Thyroid gland (tissue), 4 donors: Measurements from ENCODE around the gene VSNL1. TPM values are rescaled to one million over a fixed set of nuclear protein-coding genes. Genes with fewer than 3 reads are reported as not detected.

ENCODE experiments used
- DNase-seq, 2 donors: peaks; one replicate each; pipeline ENCODE4 v3.0.0-alpha.2; 2019
- H3K27ac ChIP-seq, 3 donors: fragments of 200-600 bp; sonication (generic); 1 replicate in 2 of 3; 2 replicates in 1 of 3; pipeline ENCODE4 v1.5.1; 2016 to 2019; ENCODE audit warnings: mild to moderate bottlenecking in 1 of 3, moderate library complexity in 1 of 3
- H3K27me3 ChIP-seq: fragments of 200-600 bp; sonication (generic); one replicate; pipeline ENCODE4 v1.5.1; 2019
- H3K36me3 ChIP-seq, 2 donors: fragments of 200-600 bp; sonication (generic); one replicate each; pipeline ENCODE4 v1.5.1; 2016 to 2019
- H3K4me1 ChIP-seq, 2 donors: fragments of 200-600 bp; sonication (generic); one replicate each; pipeline ENCODE4 v1.5.1; 2017 to 2019
- H3K4me3 ChIP-seq, 3 donors: fragments of 200-600 bp; sonication (generic); replicated peaks in 1 of 3; 1 replicate in 2 of 3; 2 replicates in 1 of 3; pipeline ENCODE4 v1.5.1; 2016; ENCODE audit warnings: mild to moderate bottlenecking in 1 of 3
- H3K9me3 ChIP-seq: fragments of 200-600 bp; sonication (generic); one replicate; pipeline ENCODE4 v1.5.1; 2017
- CTCF ChIP-seq, 6 experiments: fragments of 200-600 bp in 3 of 6; fragments of 450-650 bp in 3 of 6; sonication (generic) in 3 of 6; IDR thresholded peaks; one replicate each; pipeline ENCODE4 v1.5.1; 2016 to 2019; ENCODE audit warnings: antibody characterized with exemption in 6 of 6, mild to moderate bottlenecking in 2 of 6, inconsistent platforms in 1 of 6, moderate library complexity in 1 of 6
- POLR2A ChIP-seq, 2 donors: fragments of 450-650 bp; IDR thresholded peaks; one replicate each; pipeline ENCODE4 v1.6.1; 2017; ENCODE audit warnings: antibody characterized with exemption in 2 of 2, mild to moderate bottlenecking in 2 of 2, moderate library complexity in 1 of 2
- WGBS, 2 donors: methylation state at CpG; one replicate each; pipeline ENCODE4 v1.1.5; 2017; 5-methylcytosine and 5-hydroxymethylcytosine counted together
- intact Hi-C: fragments of 100-400 bp; cut with DNase I; formaldehyde crosslinking; loops from one replicate; pipeline ENCODE4 v1.15.1; 2023
- total RNA-seq, 4 donors: library from RNA; depleted of rRNA; stranded (reverse); fragments of >200 nt; gene quantifications; one replicate each; pipeline ENCODE4 v1.2.3, GENCODE V29; 2016

Gene VSNL1
- total RNA-seq, 4 donors from 2014 or later: 0.33 to 0.45 TPM; not detected in 2

GRCh38 chr2:17588031-17588430 is 47.5 kb downstream of the VSNL1 start:
- WGBS, 2 donors: 84 to 86% methylated on average over 2 of the region's 2 CpGs
- Histone ChIP-seq H3K4me3 (no peak overlapping the region), H3K4me1 (no peaks in the 10 kb centered on the region), H3K27me3 (no peaks in the 10 kb centered on the region), H3K36me3 (no peaks in the 10 kb centered on the region), H3K27ac (no peak overlapping the region), H3K9me3 (no peaks in the 10 kb centered on the region)
- intact Hi-C loops: no loop called here
- TF ChIP-seq POLR2A (IDR thresholded peaks at IDR 0.05) (no peak), CTCF (IDR thresholded peaks at IDR 0.05) (no peak)
- no peak for DNase-seq

GRCh38 chr2:17589406-17590035 is 49.0 kb downstream of the VSNL1 start:
- intact Hi-C loops: no loop called here
- no peaks in the 10 kb centered on the region for H3K9me3 ChIP-seq
- TF ChIP-seq POLR2A (IDR thresholded peaks at IDR 0.05) (no peak), CTCF (IDR thresholded peaks at IDR 0.05) (no peak)
- H3K27ac ChIP-seq: no peak overlapping the region
- H3K4me1 ChIP-seq: no peaks in the 10 kb centered on the region
- WGBS, 2 donors: 75 to 84% methylated on average over 2 of the region's 2 CpGs
- no peak for DNase-seq
- no peaks in the 10 kb centered on the region for H3K27me3 ChIP-seq
- no peaks in the 10 kb centered on the region for H3K36me3 ChIP-seq
- no peak overlapping the region for H3K4me3 ChIP-seq

GRCh38 chr2:17590342-17590911 is 49.9 kb downstream of the VSNL1 start:
- no peaks in the 10 kb centered on the region for H3K4me1 ChIP-seq
- no peak for TF ChIP-seq POLR2A (IDR thresholded peaks at IDR 0.05)
- no peak for TF ChIP-seq CTCF (IDR thresholded peaks at IDR 0.05)
- 83 to 86% methylated on average over 2 of the region's 2 CpGs for WGBS, 2 donors
- no peaks in the 10 kb centered on the region for H3K36me3 ChIP-seq
- no peaks in the 10 kb centered on the region for H3K27me3 ChIP-seq
- intact Hi-C loops: no loop called here
- no peak overlapping the region for H3K27ac ChIP-seq
- no peaks in the 10 kb centered on the region for H3K9me3 ChIP-seq
- H3K4me3 ChIP-seq: no peak overlapping the region
- no peak for DNase-seq

- 44 to 47% methylated on average over 3 of the region's 3 CpGs for WGBS, 2 donors
- intact Hi-C loops: no loop called here
- H3K9me3 ChIP-seq: no peaks in the 10 kb centered on the region
Measured at GRCh38 chr2:17591846-17592245, 51.4 kb downstream of the VSNL1 start.

More at GRCh38 chr2:17591846-17592245, 51.4 kb downstream of the VSNL1 start:
- no peak for DNase-seq
- H3K27ac ChIP-seq: no peak overlapping the region
- H3K4me3 ChIP-seq: no peak overlapping the region
- no peaks in the 10 kb centered on the region for H3K4me1 ChIP-seq
- TF ChIP-seq POLR2A (IDR thresholded peaks at IDR 0.05) (no peak), CTCF (IDR thresholded peaks at IDR 0.05) (no peak)
- H3K27me3 ChIP-seq: no peaks in the 10 kb centered on the region
- no peaks in the 10 kb centered on the region for H3K36me3 ChIP-seq
